ENCODE data around the gene MRPL38. TPM values are rescaled to one million over a fixed set of nuclear protein-coding genes. Genes with fewer than 3 reads are reported as not detected.

The MRPL38 gene
- polyA plus RNA-seq, 3 donors, result 27.8 to 44.1 (median 36.0) TPM

GRCh38 chr17:75921596-75921995, 16.9 kb upstream of the MRPL38 start:
- Mint-ChIP-seq H3K27me3 (ENCODE audit: low read depth in 3 of 3) (peaks cover 1 to 3% (median 2%) of the 10 kb centered on the region in 3 donors), H3K9me3 (no peaks in the 10 kb centered on the region), H3K27ac (no peak overlapping the region), H3K4me1 (no peaks in the 10 kb centered on the region), H3K4me3 (no peak overlapping the region), H3K36me3 (no peaks in the 10 kb centered on the region)
- Histone ChIP-seq H3K4me1 (ENCODE audit: control insufficient read depth in 1 of 2, insufficient read depth in 2 of 2, low read length in 2 of 2) (no peaks in the 10 kb centered on the region), H3K9me3 (replicated peaks in 1 of 2; ENCODE audit: control insufficient read depth in 1 of 2, insufficient read depth in 1 of 2, low read length in 2 of 2) (no peaks in the 10 kb centered on the region), H3K9ac (ENCODE audit: insufficient read depth, low read length, poor library complexity, severe bottlenecking) (no peak overlapping the region), H2AFZ (ENCODE audit: insufficient read depth, low read depth, low read length, poor library complexity, severe bottlenecking) (no peak overlapping the region), H3K79me2 (ENCODE audit: insufficient read depth, low read length) (no peaks in the 10 kb centered on the region), H3K36me3 (replicated peaks in 1 of 2; ENCODE audit: control insufficient read depth in 1 of 2, insufficient read depth in 2 of 2, low read length in 2 of 2) (no peaks in the 10 kb centered on the region), H3K4me2 (replicated peaks; ENCODE audit: extremely low read depth, low read length, poor library complexity, severe bottlenecking) (no peak overlapping the region), H4K20me1 (ENCODE audit: insufficient read depth, low read length) (no peaks in the 10 kb centered on the region), H3K4me3 (replicated peaks in 1 of 3; ENCODE audit: low read depth in 2 of 3, low read length in 3 of 3) (no peak overlapping the region), H3K27ac (ENCODE audit: low read depth in 1 of 2, low read length in 2 of 2) (no peak overlapping the region), H3K27me3 (ENCODE audit: control insufficient read depth in 2 of 2, insufficient read depth in 2 of 2, low read length in 2 of 2) (no peaks in the 10 kb centered on the region)
- 99% methylated on average over 15 of the region's 15 CpGs for WGBS (ENCODE audit: insufficient coverage)
- TF ChIP-seq CTCF (IDR thresholded peaks at IDR 0.05), result no peak
- intact Hi-C loops (cut with micrococcal nuclease), result no loop called here
- DNase-seq, result no peak

- no peaks in the 10 kb centered on the region for H3K9me3 Mint-ChIP-seq
- WGBS (ENCODE audit: insufficient coverage), result 89% methylated on average over 10 of the region's 11 CpGs
- H3K36me3 Mint-ChIP-seq, result no peaks in the 10 kb centered on the region
- Histone ChIP-seq H3K27me3 (ENCODE audit: control insufficient read depth in 2 of 2, insufficient read depth in 2 of 2, low read length in 2 of 2) (no peaks in the 10 kb centered on the region), H2AFZ (ENCODE audit: insufficient read depth, low read depth, low read length, poor library complexity, severe bottlenecking) (no peak overlapping the region), H3K4me1 (ENCODE audit: control insufficient read depth in 1 of 2, insufficient read depth in 2 of 2, low read length in 2 of 2) (no peaks in the 10 kb centered on the region), H3K9me3 (replicated peaks in 1 of 2; ENCODE audit: control insufficient read depth in 1 of 2, insufficient read depth in 1 of 2, low read length in 2 of 2) (no peaks in the 10 kb centered on the region), H3K36me3 (replicated peaks in 1 of 2; ENCODE audit: control insufficient read depth in 1 of 2, insufficient read depth in 2 of 2, low read length in 2 of 2) (no peaks in the 10 kb centered on the region), H3K4me3 (replicated peaks in 1 of 3; ENCODE audit: low read depth in 2 of 3, low read length in 3 of 3) (no peak overlapping the region), H4K20me1 (ENCODE audit: insufficient read depth, low read length) (no peaks in the 10 kb centered on the region), H3K4me2 (replicated peaks; ENCODE audit: extremely low read depth, low read length, poor library complexity, severe bottlenecking) (no peak overlapping the region), H3K9ac (ENCODE audit: insufficient read depth, low read length, poor library complexity, severe bottlenecking) (no peak overlapping the region), H3K27ac (ENCODE audit: low read depth in 1 of 2, low read length in 2 of 2) (no peak overlapping the region), H3K79me2 (ENCODE audit: insufficient read depth, low read length) (no peaks in the 10 kb centered on the region)
- H3K27me3 Mint-ChIP-seq (ENCODE audit: low read depth in 3 of 3), result peaks cover 1 to 2% (median 1%) of the 10 kb centered on the region in 3 donors
- no peak for DNase-seq
- H3K27ac Mint-ChIP-seq, result no peak overlapping the region
- no peaks in the 10 kb centered on the region for H3K4me1 Mint-ChIP-seq
- intact Hi-C loops (cut with micrococcal nuclease), result no loop called here
- H3K4me3 Mint-ChIP-seq, result no peak overlapping the region
- no peak for TF ChIP-seq CTCF (IDR thresholded peaks at IDR 0.05)
Measured at GRCh38 chr17:75920045-75920560, 15.4 kb upstream of the MRPL38 start.
